Measurements from ENCODE around the gene CADM2.

DNA sequence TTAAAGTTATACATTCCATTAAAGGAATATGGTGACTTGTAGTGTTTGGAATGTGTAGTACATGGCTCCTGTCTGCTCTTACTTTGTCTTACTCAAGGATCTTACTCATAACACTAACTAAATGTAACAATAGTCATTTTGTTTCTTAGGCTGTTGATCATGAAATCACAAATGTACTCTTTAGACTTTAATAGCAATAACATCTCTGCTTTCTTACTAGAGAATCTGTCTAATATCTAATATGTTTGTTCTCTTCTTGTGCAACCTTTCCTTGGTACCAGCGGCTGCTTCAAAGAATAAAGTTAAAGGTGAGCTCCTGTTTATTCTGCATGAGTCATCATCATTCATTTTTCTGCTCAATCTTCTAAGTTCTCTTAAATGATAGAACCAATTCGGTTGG lies 767.5 kb downstream of the CADM2 start:
- TF ChIP-seq, protein P1, sequence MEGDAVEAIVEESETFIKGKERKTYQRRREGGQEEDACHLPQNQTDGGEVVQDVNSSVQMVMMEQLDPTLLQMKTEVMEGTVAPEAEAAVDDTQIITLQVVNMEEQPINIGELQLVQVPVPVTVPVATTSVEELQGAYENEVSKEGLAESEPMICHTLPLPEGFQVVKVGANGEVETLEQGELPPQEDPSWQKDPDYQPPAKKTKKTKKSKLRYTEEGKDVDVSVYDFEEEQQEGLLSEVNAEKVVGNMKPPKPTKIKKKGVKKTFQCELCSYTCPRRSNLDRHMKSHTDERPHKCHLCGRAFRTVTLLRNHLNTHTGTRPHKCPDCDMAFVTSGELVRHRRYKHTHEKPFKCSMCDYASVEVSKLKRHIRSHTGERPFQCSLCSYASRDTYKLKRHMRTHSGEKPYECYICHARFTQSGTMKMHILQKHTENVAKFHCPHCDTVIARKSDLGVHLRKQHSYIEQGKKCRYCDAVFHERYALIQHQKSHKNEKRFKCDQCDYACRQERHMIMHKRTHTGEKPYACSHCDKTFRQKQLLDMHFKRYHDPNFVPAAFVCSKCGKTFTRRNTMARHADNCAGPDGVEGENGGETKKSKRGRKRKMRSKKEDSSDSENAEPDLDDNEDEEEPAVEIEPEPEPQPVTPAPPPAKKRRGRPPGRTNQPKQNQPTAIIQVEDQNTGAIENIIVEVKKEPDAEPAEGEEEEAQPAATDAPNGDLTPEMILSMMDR (IDR thresholded peaks at IDR 0.05) = no peak
- TF ChIP-seq POLR2A (IDR thresholded peaks at IDR 0.05) = no peak

Measured in adrenal gland (tissue), 5 donors.